Astrocyte (in vitro differentiated cells and primary cell): ENCODE results near the gene SCLT1. TPM values are rescaled to one million over a fixed set of nuclear protein-coding genes. Genes with fewer than 3 reads are reported as not detected.

Source experiments
- DNase-seq: peaks from one replicate; pipeline ENCODE4 v3.0.0-alpha.2; 2010; ENCODE audit warnings: low read depth
- FAIRE-seq: peaks from 2 replicates; lab custom pipeline; 2011; peaks lifted over from hg19 to GRCh38; lab: Jason Lieb, UNC
- H2AFZ ChIP-seq: 2 replicates; pipeline ENCODE4 v1.6.0; 2012; ENCODE audit warnings: low read depth, low read length, inconsistent platforms
- H3K27ac ChIP-seq: 2 replicates; pipeline ENCODE4 v1.5.1; 2011; ENCODE audit warnings: low read depth, low read length, inconsistent platforms
- H3K27me3 ChIP-seq: 2 replicates; pipeline ENCODE4 v1.6.0; 2011; ENCODE audit warnings: low read length, inconsistent platforms; ENCODE audit not compliant: insufficient read depth
- H3K36me3 ChIP-seq: 2 replicates; pipeline ENCODE4 v1.5.1; 2011; ENCODE audit warnings: low read length, inconsistent platforms; ENCODE audit not compliant: insufficient read depth
- H3K4me1 ChIP-seq: 2 replicates; pipeline ENCODE4 v1.5.1; 2011; ENCODE audit warnings: low read length, inconsistent platforms; ENCODE audit not compliant: insufficient read depth
- H3K4me2 ChIP-seq: 2 replicates; pipeline ENCODE4 v1.6.0; 2012; ENCODE audit warnings: low read length, inconsistent platforms
- H3K4me3 ChIP-seq: 2 replicates; pipeline ENCODE4 v1.5.1; 2011; ENCODE audit warnings: low read depth, mild to moderate bottlenecking, low read length, inconsistent platforms; ENCODE audit not compliant: insufficient read depth
- H3K79me2 ChIP-seq: 2 replicates; pipeline ENCODE4 v1.6.0; 2012; ENCODE audit warnings: mild to moderate bottlenecking, low read length, inconsistent platforms; ENCODE audit not compliant: insufficient read depth
- H3K9ac ChIP-seq: 2 replicates; pipeline ENCODE4 v1.6.0; 2012; ENCODE audit warnings: mild to moderate bottlenecking, low read length, inconsistent platforms
- H3K9me3 ChIP-seq: 2 replicates; pipeline ENCODE4 v1.5.1; 2012; ENCODE audit warnings: low read depth, mild to moderate bottlenecking, low read length, inconsistent platforms; ENCODE audit not compliant: insufficient read depth
- H4K20me1 ChIP-seq: 2 replicates; pipeline ENCODE4 v1.6.0; 2012; ENCODE audit warnings: low read length, inconsistent platforms; ENCODE audit not compliant: insufficient read depth
- H3K27ac Mint-ChIP-seq: one replicate; pipeline ENCODE4 v1.8.0; 2021; ENCODE audit warnings: mild to moderate bottlenecking, mixed read lengths; ENCODE audit not compliant: unreplicated experiment
- H3K27me3 Mint-ChIP-seq: one replicate; pipeline ENCODE4 v1.8.0; 2021; ENCODE audit warnings: low read depth, mixed read lengths; ENCODE audit not compliant: unreplicated experiment
- H3K36me3 Mint-ChIP-seq: one replicate; pipeline ENCODE4 v1.8.0; 2021; ENCODE audit warnings: low read depth, mixed read lengths; ENCODE audit not compliant: unreplicated experiment
- H3K4me1 Mint-ChIP-seq: one replicate; pipeline ENCODE4 v1.8.0; 2021; ENCODE audit warnings: low read depth, mixed read lengths; ENCODE audit not compliant: unreplicated experiment
- H3K4me3 Mint-ChIP-seq: one replicate; pipeline ENCODE4 v1.8.0; 2021; ENCODE audit warnings: mild to moderate bottlenecking, moderate library complexity, mixed read lengths; ENCODE audit not compliant: unreplicated experiment
- H3K9me3 Mint-ChIP-seq: one replicate; pipeline ENCODE4 v1.8.0; 2021; ENCODE audit warnings: mild to moderate bottlenecking, mixed read lengths; ENCODE audit not compliant: unreplicated experiment
- CTCF ChIP-seq: IDR thresholded peaks from 2 replicates; pipeline ENCODE4 v1.5.1; 2011; ENCODE audit warnings: low read depth, mild to moderate bottlenecking, inconsistent platforms, low read length, moderate library complexity; ENCODE audit not compliant: insufficient read depth
- EZH2 ChIP-seq: IDR thresholded peaks from 2 replicates; pipeline ENCODE4 v1.6.1; 2012; ENCODE audit warnings: mild to moderate bottlenecking, low read length, inconsistent platforms; ENCODE audit not compliant: insufficient read depth
- total RNA-seq: library from RNA; stranded (reverse); gene quantifications from 2 replicates; pipeline ENCODE4 v1.2.1, GENCODE V29; 2021

SCLT1 gene
- total RNA-seq, 1 donor from 2014 or later = 11.3 TPM

GRCh38 chr4:129113919-129114318, 20.6 kb upstream of the SCLT1 start:
- no peak overlapping the region for H3K27ac Mint-ChIP-seq

GRCh38 chr4:129113434-129113833, 20.1 kb upstream of the SCLT1 start:
- H3K4me1 ChIP-seq = no peaks in the 10 kb centered on the region
- no peaks in the 10 kb centered on the region for H3K4me1 Mint-ChIP-seq
- no peaks in the 10 kb centered on the region for H3K79me2 ChIP-seq
- H2AFZ ChIP-seq = no peak overlapping the region
- H3K27me3 Mint-ChIP-seq = no peaks in the 10 kb centered on the region
- H4K20me1 ChIP-seq = no peaks in the 10 kb centered on the region
- no peak overlapping the region for H3K4me3 ChIP-seq
- TF ChIP-seq CTCF = no peak
- TF ChIP-seq EZH2 = no peak
- no peak overlapping the region for H3K9ac ChIP-seq
- H3K36me3 ChIP-seq = no peaks in the 10 kb centered on the region
- no peaks in the 10 kb centered on the region for H3K27me3 ChIP-seq
- no peak for FAIRE-seq
- H3K36me3 Mint-ChIP-seq = peaks cover 5% of the 10 kb centered on the region
- H3K9me3 Mint-ChIP-seq = no peaks in the 10 kb centered on the region
- H3K9me3 ChIP-seq = no peaks in the 10 kb centered on the region
- DNase-seq = no peak
- H3K27ac ChIP-seq = no peak overlapping the region
- no peak overlapping the region for H3K4me3 Mint-ChIP-seq
- H3K4me2 ChIP-seq = no peak overlapping the region
- no peak overlapping the region for H3K27ac Mint-ChIP-seq

More at GRCh38 chr4:129113919-129114318, 20.6 kb upstream of the SCLT1 start:
- no peaks in the 10 kb centered on the region for H3K27me3 ChIP-seq
- Mint-ChIP-seq H3K27me3 (no peaks in the 10 kb centered on the region), H3K9me3 (no peaks in the 10 kb centered on the region), H3K4me3 (no peak overlapping the region), H3K4me1 (no peaks in the 10 kb centered on the region), H3K36me3 (peaks cover 5% of the 10 kb centered on the region)
- H3K4me3 ChIP-seq = no peak overlapping the region
- no peaks in the 10 kb centered on the region for H3K9me3 ChIP-seq
- DNase-seq = no peak
- H3K4me2 ChIP-seq = no peak overlapping the region
- no peaks in the 10 kb centered on the region for H4K20me1 ChIP-seq
- H3K4me1 ChIP-seq = no peaks in the 10 kb centered on the region
- H3K27ac ChIP-seq = no peak overlapping the region
- H3K9ac ChIP-seq = no peak overlapping the region
- H3K79me2 ChIP-seq = no peaks in the 10 kb centered on the region
- H3K36me3 ChIP-seq = no peaks in the 10 kb centered on the region
- H2AFZ ChIP-seq = no peak overlapping the region
- TF ChIP-seq EZH2 (no peak), CTCF (no peak)
- no peak for FAIRE-seq

- no peak for DNase-seq
- Mint-ChIP-seq H3K27ac (no peak overlapping the region), H3K27me3 (no peaks in the 10 kb centered on the region), H3K9me3 (no peaks in the 10 kb centered on the region), H3K4me1 (no peaks in the 10 kb centered on the region), H3K4me3 (no peak overlapping the region), H3K36me3 (peaks cover 5% of the 10 kb centered on the region)
- Histone ChIP-seq H3K9ac (no peak overlapping the region), H3K9me3 (no peaks in the 10 kb centered on the region), H3K4me2 (no peak overlapping the region), H3K4me1 (no peaks in the 10 kb centered on the region), H3K36me3 (no peaks in the 10 kb centered on the region), H3K79me2 (no peaks in the 10 kb centered on the region), H3K27ac (no peak overlapping the region), H3K27me3 (no peaks in the 10 kb centered on the region), H3K4me3 (no peak overlapping the region), H4K20me1 (no peaks in the 10 kb centered on the region), H2AFZ (no peak overlapping the region)
- TF ChIP-seq CTCF (no peak), EZH2 (no peak)
- FAIRE-seq = no peak
Measured at GRCh38 chr4:129111919-129112318, 18.6 kb upstream of the SCLT1 start.
